ENCODE data around the gene CSRNP3.

- TF ChIP-seq EZH2 (IDR thresholded peaks at IDR 0.05; ENCODE audit: low read length), result no peak
- TF ChIP-seq CTCF (optimal IDR thresholded peaks at IDR 0.05 in 1 of 3, IDR thresholded peaks at IDR 0.05 in 1 of 3, conservative IDR thresholded peaks at IDR 0.05 in 1 of 3; ENCODE audit: extremely low read depth in 1 of 3, insufficient read depth in 2 of 3, low read length in 3 of 3), result no peak
Observed at GRCh38 chr2:165623161-165623560, 153.7 kb downstream of the CSRNP3 start.
